Psoas muscle (tissue), 8 donors: ENCODE data around the gene GABBR2. TPM values are rescaled to one million over a fixed set of nuclear protein-coding genes. Genes with fewer than 3 reads are reported as not detected.

ENCODE experiments used
- ATAC-seq, 4 donors: fragments of 200-7000 bp; cut with Tn5 transposase; one replicate each; pipeline ENCODE4 v1.9.1; 2020; ENCODE audit warnings: moderate library complexity in 3 of 4, mild to moderate bottlenecking in 2 of 4
- DNase-seq, 2 donors: peaks; one replicate each; pipeline ENCODE4 v3.0.0-alpha.2; 2020
- H3K27ac ChIP-seq: fragments of 200-600 bp; one replicate; pipeline ENCODE4 v1.8.0; 2022
- H3K27me3 ChIP-seq, 3 donors: fragments of 200-600 bp in 1 of 3; one replicate each; pipeline versions ENCODE4 v1.6.1 to v1.8.0; 2013 to 2022; ENCODE audit warnings: low read length in 2 of 3, mild to moderate bottlenecking in 2 of 3, moderate library complexity in 1 of 3; ENCODE audit not compliant: insufficient read depth in 3 of 3
- H3K36me3 ChIP-seq, 2 donors: fragments of 200-600 bp in 1 of 2; one replicate each; pipeline versions ENCODE4 v1.6.1 to v1.8.0; 2013 to 2022; ENCODE audit warnings: low read depth in 1 of 2, mild to moderate bottlenecking in 1 of 2, moderate library complexity in 1 of 2; ENCODE audit not compliant: insufficient read depth in 1 of 2
- H3K4me1 ChIP-seq: fragments of 200-600 bp; one replicate; pipeline ENCODE4 v1.8.0; 2022
- H3K4me3 ChIP-seq: fragments of 200-600 bp; one replicate; pipeline ENCODE4 v1.8.0; 2022; ENCODE audit warnings: mild to moderate bottlenecking
- H3K9me3 ChIP-seq: fragments of 200-600 bp; one replicate; pipeline ENCODE4 v1.8.0; 2022
- CTCF ChIP-seq: fragments of 200-600 bp; IDR thresholded peaks from one replicate; pipeline ENCODE4 v1.8.0; 2022; ENCODE audit warnings: antibody characterized with exemption
- WGBS, 3 donors: extraction: QIAGEN DNeasy Blood & Tissue Kit; methylation state at CpG; one replicate each; pipeline versions ENCODE4 v1.1.6 to v1.1.7; 2013; 5-methylcytosine and 5-hydroxymethylcytosine counted together
- intact Hi-C, 2 donors: fragments of 100-400 bp; cut with DNase I; formaldehyde crosslinking; loops; one replicate each; pipeline versions ENCODE4 v1.11.0 to v1.14.2; 2022
- polyA plus RNA-seq, 3 donors: library from polyadenylated mRNA; stranded (reverse); fragments of 200-250 nt; gene quantifications; one replicate each; pipeline ENCODE4 v1.2.3, GENCODE V29; 2013
- total RNA-seq, 4 donors: library from RNA; stranded (reverse); fragmentation: NEBNext Ultra II Directional in 2 of 4; extraction: Animal tissue kit (Norgen Biotek cat#: 25700) in 2 of 4; gene quantifications; one replicate each; pipeline versions ENCODE4 v1.2.1 to v1.2.4, GENCODE V29; 2021 to 2023
- donor health status: healthy with polysubstance abuse.
- donor health status: DM: no; HTN: no; CAD: no; lungs with moderate emphysema.
- donor health status: Bipolar disorder and iron deficiency.
- donor health status: healthy.
- donor health status: DM: yes; HTN: yes; CAD: no.
- donor health status: DM: no; HTN: no; CAD: no.
- donor health status: DM: no; HTN: no; CAD: no.
- donor health status: DM: yes; HTN: yes; CAD: no.

The GABBR2 gene
- total and polyA plus RNA-seq, 7 donors: 0.08 to 0.66 (median 0.38) TPM

GRCh38 chr9:98642661-98643312, 65.9 kb downstream of the GABBR2 start:
- H3K9me3 ChIP-seq: no peaks in the 10 kb centered on the region
- WGBS, 3 donors: 76 to 78% (median 77%) methylated on average over 10 of the region's 10 CpGs
- intact Hi-C loops: no loop called here

GRCh38 chr9:98641695-98642094, 67.0 kb downstream of the GABBR2 start:
- Histone ChIP-seq H3K27me3 (peaks cover 0 to 6% (median 0%) of the 10 kb centered on the region in 3 donors), H3K4me3 (no peak overlapping the region), H3K27ac (no peak overlapping the region), H3K36me3 (no peaks in the 10 kb centered on the region), H3K9me3 (no peaks in the 10 kb centered on the region), H3K4me1 (no peaks in the 10 kb centered on the region)
- no peak for TF ChIP-seq CTCF
- WGBS, 3 donors: 59 to 74% (median 68%) methylated on average over 10 of the region's 10 CpGs
- ATAC-seq (no peak), DNase-seq (no peak)
- intact Hi-C loops: no loop called here

More at GRCh38 chr9:98642661-98643312, 65.9 kb downstream of the GABBR2 start:
- DNase-seq (no peak), ATAC-seq (no peak)
- Histone ChIP-seq H3K27ac (no peak overlapping the region), H3K27me3 (peaks cover 0 to 6% (median 0%) of the 10 kb centered on the region in 3 donors), H3K4me1 (no peaks in the 10 kb centered on the region), H3K36me3 (no peaks in the 10 kb centered on the region), H3K4me3 (no peak overlapping the region)
- no peak for TF ChIP-seq CTCF

GRCh38 chr9:98640394-98640793, 68.3 kb downstream of the GABBR2 start:
- 70 to 74% (median 74%) methylated on average over 3 of the region's 3 CpGs for WGBS, 3 donors
- TF ChIP-seq CTCF: no peak
- Histone ChIP-seq H3K9me3 (no peaks in the 10 kb centered on the region), H3K4me3 (no peak overlapping the region), H3K27me3 (peaks cover 0 to 6% (median 0%) of the 10 kb centered on the region in 3 donors), H3K27ac (no peak overlapping the region), H3K36me3 (no peaks in the 10 kb centered on the region), H3K4me1 (no peaks in the 10 kb centered on the region)
- ATAC-seq (no peak), DNase-seq (no peak)
- intact Hi-C loops: no loop called here

- Histone ChIP-seq H3K4me3 (no peak overlapping the region), H3K27me3 (peaks cover 0 to 6% (median 0%) of the 10 kb centered on the region in 3 donors), H3K36me3 (no peaks in the 10 kb centered on the region), H3K27ac (no peak overlapping the region), H3K9me3 (no peaks in the 10 kb centered on the region), H3K4me1 (no peaks in the 10 kb centered on the region)
- 50 to 74% (median 73%) methylated on average over 1 of the region's 1 CpG for WGBS, 3 donors
- TF ChIP-seq CTCF: no peak
- ATAC-seq (no peak), DNase-seq (no peak)
- intact Hi-C loops: no loop called here
These were observed 69.6 kb downstream of the GABBR2 start for GRCh38 chr9:98639133-98639532.

- ATAC-seq (no peak), DNase-seq (no peak)
- H3K36me3 ChIP-seq: no peaks in the 10 kb centered on the region
- no peaks in the 10 kb centered on the region for H3K4me1 ChIP-seq
- no peak for TF ChIP-seq CTCF
- no peak overlapping the region for H3K4me3 ChIP-seq
- no peaks in the 10 kb centered on the region for H3K9me3 ChIP-seq
- peaks cover 0 to 6% (median 0%) of the 10 kb centered on the region in 3 donors for H3K27me3 ChIP-seq
- intact Hi-C loops: no loop called here
- no peak overlapping the region for H3K27ac ChIP-seq
- 0 to 95% (median 41%) methylated on average over 1 of the region's 1 CpG for WGBS, 3 donors
These were observed 71.4 kb downstream of the GABBR2 start for GRCh38 chr9:98637381-98637780.
